DLD1 (cell line): Measurements from ENCODE around the gene CPEB2.

Experiments used
- in situ Hi-C: cut with HindIII; loops from 2 replicates; pipeline ENCODE4 v1.10.0; 2017; ENCODE audit warnings: low sequenced_read_pairs

The CPEB2 gene

DNA sequence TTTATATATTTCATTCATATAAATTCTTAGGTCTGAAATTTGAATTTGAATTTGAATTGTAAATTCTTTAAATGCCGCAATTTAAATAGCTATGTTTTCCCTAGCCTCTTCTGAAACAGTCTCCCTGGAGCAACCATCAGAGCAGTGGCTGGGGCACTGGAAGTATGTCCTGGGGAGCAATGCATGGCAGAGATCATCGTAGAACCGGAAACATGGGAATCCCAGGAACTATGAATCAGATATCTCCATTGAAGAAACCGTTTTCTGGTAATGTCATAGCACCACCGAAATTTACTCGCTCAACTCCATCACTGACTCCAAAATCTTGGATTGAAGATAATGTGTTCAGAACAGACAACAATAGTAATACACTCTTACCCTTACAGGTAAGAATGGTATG, 4.9 kb downstream of the CPEB2 start:
- in situ Hi-C loops = no loop called here

DNA sequence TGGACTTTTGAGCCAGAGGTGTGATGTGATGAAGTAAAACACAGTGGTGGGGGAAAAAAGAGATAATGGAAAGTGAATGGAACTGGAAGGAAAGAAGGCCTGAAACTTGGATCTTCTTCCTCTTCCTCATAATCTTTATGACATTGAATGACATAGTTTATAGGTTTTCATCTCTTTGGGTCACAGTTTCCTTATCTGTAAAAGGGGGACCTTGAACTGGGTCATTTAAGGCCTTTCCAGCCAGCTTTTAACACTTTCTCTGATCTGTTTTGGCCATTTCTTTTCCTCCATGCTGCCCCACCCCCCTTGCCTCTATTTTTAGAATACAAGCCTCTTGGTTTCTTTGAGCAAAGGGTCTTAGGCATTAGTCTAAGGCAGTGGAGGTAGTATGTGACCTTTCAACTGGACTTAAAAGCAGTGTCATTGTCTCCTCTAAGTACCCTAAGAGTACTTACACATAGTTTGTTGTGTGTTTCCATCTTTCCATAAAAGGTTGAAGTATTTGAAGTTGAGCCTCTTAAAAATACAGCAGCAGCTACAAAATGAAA, 7.8 kb downstream of the CPEB2 start:
- in situ Hi-C loops = no loop called here

DNA sequence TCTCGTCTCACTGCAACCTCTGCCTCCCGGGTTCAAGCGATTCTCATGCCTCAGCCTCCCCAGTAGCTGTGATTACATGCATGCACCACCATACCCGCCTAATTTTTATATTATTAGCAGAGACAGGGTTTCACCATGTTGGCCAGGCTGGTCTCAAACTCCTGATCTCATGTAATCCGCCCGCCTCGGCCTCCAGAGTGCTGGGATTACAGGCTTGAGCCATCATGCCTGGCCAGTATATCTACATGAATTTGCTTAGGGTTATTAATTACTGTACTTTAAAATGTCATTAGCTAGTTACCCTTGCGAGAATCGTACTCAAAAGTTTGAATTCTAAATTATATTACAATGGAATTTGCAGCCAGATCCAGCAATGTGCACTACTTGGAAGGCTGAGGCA, 8.9 kb downstream of the CPEB2 start:
- in situ Hi-C loops = no loop called here

DNA sequence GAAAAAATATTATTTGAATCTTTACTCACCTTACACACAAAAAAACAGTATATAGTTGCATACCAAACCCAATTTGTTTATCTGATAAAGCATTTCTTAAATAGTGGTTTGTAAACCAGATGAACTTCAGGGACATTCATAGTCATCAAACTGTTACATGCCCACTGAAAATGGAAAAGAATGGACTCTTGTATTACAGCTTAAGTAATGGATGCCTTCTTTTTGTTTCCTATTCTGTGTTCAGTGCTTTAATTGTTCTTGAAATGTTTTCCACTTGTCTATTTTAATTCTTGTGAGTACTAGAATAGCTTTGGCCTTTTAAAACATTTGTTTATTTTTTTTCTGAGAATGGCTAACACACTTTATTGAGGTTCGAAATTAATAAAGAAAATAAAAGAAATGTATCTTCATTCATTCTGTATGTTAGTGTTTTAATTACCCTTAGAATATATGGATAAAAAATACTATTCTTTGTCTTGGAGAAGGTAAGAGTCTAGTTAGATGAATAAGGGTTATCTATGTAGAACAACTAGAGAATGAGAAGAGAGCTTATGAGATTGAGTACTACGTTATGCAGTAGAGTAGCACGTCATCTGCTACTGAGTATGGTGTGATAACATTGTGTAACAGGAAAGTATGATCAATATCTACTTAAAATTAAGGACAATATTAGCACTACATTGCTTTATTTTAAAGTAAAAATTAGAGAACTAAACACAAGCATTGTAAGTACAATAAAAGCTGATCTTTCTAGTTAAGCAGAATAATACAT, 9.9 kb downstream of the CPEB2 start:
- in situ Hi-C loops = no loop called here

DNA sequence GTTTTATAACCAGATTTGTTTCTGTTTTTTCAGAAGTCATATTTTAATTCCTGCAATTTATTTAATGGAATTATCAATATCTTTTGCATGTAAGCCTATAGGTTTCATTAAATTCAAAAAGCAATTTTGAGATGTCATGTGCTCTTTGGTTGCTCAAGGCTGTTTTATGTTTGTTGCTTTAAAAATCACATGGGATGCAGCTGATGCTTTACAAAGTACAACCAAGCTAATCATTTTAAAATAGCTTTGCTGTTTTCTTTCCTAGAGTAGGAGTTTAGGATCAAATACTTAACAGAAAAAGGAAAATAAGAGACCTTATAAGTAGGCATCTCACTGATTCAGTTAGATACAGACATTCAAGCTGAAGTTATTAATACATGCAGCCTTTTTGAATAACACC, 11.3 kb downstream of the CPEB2 start:
- in situ Hi-C loops = no loop called here

DNA sequence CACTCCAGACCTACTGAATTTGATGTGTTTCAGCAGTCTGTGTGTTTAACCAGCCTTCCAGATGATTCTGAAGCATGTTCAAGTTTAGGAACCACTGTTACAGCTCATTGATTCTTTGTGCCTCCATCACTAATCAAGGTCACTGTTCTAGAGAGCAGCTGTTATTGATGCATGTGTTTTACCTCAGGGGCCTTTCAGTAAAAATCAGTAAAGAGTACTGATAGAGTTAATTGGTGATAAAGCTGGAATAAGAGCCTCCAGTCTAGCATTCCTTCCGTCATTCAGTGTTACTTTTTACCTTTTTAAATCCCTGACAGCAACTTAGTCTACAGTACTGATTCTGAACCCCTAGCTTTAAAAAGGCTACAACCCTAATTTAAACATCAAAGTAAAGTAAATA, 12.9 kb downstream of the CPEB2 start:
- in situ Hi-C loops = no loop called here

DNA sequence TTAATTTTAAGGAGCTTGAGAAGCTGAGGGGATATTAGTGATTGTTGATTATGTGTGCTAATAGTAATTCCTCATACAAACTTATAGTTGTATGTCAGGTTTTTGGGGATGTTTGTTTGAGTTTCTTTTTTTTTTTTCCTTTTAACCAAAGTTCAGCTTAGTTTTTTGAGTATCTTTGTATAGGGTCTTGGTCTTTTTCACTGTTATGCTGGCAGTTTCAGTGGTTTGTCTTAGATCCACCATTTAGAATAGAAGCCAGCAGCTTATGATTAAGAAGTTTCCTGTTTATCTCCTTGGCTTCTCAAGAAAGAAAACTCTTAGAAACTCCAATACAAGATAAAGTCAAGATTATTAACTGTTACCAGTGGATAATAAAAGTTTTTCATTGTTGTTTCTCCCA, 16.1 kb downstream of the CPEB2 start:
- in situ Hi-C loops = no loop called here

DNA sequence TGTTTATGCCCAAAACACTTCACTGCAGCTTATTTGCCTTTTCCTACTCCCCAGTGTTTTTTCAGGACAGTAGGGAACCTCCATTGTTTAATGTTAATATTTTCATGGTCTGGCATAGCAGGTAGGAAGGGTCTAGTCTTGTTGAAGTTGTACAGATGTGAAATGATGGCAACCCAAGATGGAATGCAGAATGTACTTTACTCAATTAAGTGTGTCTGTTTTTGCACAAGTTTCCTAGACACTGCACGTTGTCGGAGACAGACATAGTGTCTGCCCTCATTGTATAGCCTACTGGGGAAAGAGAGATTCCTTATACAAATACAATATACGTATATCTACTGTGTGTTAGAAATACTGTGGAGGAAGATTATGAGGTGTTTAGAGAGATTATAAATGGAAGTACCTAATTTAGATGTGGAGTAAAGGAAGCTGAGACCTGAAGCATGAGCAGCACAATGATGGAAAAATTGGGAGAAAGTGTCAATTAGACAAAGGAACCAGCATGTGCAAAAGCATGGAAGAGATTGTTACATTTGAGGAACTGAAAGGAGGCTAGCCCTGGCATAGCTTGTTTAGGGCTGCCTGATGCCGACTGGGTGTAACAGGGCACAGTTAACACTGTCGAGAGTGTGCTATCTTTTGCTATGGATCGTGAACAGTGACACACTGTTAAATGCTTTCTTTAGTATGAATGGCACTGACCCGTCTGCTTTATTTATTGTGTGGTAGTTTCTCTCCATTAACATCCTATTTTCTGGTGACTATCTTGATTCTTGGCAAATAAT, 18.4 kb downstream of the CPEB2 start:
- in situ Hi-C loops = no loop called here

DNA sequence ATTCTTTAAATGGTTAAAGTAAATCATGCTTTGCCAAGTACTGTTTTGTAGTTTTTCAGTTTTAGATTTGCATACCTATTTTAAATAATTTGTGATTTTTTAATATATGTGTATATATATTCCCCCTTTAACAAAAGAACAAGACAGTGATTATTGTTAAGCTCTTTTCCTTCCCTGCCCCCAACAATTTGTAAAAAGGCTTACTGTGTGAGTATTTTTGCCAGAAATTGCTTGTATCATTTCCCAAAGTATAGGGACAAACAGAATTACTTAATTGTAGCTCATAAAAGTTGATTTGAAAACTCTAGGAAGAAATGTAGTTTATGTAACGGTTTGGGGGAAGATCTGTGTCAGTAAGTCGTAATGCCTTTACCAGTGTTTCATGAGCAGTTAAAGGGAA, 19.0 kb downstream of the CPEB2 start:
- in situ Hi-C loops = no loop called here

DNA sequence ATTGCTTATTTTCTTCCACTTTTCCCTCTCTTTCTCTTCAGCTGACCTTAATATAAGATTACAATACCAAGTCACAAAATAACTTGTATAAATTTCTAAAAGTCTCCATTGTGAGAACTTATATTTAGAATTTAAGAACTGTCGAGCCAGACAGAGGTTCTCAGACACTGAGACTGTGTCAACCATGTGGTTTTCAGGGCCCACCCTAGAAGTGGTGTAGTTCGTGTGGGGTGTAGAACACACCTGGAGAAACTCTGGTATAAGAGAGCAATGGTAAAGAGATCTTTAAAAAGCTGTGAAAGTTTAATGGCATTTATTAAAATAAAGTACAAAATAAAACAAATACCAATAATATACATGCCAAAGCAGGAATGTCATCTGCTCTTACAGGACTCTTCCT, 19.7 kb downstream of the CPEB2 start:
- in situ Hi-C loops = no loop called here

DNA sequence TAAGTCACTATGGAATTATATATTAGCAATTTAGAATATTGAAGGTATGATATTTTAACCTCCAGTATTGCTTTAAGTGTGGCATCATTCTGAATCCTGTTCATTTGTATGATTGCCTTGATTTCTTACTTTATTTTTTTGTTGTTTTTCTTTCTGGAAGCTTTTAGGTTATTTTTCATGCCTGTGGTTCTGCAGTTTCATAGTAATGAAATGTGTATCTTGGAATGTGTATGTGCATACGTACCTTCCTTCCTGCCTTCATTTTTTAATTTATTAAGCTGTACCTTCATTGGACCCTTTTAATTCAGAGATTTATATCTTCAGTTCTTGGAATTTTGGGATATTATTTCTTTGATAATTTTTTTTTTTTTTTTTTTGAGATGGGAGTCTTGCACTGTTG, 22.1 kb downstream of the CPEB2 start:
- in situ Hi-C loops = no loop called here

DNA sequence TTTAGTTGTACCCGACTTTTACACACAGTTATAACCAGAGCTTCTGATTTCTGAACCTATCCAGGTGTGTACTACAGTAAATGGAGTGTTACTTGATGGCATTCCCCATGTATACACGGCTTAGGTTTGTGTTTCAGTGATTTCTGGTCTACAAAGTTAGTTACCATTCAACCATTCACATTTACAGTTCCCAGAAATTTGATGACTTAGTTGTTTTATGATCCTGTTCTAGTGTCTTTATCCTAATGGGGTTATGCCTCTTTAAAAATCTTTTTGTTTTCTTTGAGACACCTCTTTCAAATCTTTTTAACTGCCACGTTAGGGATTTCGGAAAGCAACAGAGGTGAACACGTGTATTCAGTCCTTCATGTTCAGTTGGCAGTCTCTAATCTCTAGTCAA, 23.4 kb downstream of the CPEB2 start:
- in situ Hi-C loops = no loop called here

DNA sequence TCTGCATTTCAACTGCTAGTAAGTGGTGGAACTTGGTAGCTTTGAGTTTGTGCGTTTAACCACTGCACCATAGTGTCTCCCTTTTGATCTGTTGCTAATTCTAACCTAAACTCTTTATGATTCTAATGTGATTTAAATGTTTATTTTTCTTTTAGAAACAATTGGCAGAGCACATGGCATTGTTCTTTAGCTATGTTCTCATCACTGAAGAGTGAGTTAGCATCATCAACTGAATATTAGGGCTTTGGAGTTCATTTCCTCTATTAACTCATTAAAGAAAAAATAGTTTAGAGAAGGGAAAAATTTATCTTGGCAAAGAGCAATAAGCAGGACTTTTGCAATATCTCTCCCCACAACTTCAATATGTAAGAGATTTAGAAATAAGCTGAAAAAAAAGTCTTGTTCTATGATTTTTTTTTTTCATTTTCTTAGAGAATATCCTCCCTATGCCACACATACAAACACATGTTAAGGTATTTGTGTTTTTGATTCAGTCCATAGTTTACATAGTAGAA, 25.7 kb downstream of the CPEB2 start:
- in situ Hi-C loops = no loop called here

DNA sequence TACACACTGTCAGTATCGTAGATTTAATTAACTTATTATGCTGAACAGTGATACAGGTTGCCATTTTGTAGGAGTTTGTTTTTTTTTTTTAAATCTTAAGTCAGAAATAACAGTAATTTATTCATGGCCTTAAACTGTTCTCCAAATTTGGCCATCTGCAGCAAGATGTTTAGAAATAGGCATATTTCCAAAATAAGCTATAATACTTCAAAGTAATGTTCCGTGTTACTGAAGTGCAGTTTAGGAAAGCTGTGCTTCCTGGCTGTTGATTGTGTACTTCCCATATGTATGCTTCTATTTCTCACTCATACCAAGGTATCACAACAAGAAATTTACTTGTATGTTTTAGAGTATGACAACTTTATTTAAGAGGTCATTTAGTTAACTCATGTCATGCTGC, 28.9 kb downstream of the CPEB2 start:
- in situ Hi-C loops = no loop called here

DNA sequence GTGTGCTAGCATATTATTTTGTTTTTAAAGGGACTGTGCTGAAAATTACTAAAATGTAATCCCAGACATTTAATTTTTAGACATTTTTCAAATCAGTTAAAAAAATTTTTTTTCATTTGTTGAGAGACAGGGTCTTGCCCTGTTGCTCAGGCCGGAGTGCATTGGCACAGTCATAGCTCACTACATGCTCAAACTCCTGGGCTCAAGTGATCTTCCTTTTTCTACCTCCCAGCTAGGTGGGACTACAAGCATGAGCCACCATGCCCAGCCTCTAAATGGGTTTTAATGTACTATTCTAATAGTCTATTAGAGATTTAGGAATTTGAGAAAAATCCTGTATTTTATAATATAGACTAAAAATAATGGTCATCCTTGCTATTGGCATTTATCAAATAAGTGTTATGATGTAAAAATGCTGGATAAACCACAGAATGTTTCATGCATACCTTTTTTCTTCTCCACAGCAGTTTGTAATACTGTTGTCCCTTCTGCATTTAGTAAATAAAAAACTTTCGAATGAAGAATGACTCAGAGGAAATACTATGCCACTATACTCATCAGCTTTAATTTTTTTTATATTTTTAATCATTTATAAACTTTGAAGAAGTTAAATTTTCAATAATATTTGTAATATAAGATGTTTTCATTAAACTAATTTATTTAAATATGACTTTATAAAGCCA, 29.9 kb downstream of the CPEB2 start:
- in situ Hi-C loops = no loop called here

DNA sequence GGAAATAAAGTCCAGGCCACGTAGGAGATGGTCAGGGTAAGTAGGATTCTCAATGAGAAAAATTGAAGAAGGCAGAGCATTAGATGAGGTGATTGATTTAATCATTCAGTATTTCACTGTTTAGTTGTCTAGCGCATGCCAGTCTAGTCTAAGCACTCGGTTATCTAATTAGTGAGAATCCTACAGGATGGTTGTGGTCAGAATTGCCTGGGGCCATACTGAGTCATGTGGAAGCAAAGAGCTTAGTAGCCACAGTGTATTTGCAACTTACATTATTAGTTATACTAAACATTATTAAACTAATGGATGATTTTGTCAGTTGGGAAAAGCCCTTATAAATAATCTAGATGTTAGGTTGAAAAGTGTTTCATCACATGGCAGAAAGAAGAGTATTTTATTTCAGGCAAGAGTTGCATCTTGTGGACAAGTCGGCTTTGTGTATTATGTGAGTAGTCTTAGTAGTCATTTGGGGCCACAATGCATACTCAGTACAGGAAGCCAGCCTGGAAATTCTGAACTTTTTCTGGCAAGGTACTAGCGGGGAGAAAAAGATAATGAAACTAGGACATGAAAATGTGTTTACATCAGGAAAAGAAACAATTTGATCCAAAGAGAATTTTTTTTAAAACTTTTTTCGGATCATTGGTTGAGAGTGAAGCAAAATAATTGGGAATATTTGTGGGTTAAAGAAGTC, 31.9 kb downstream of the CPEB2 start:
- in situ Hi-C loops = no loop called here

DNA sequence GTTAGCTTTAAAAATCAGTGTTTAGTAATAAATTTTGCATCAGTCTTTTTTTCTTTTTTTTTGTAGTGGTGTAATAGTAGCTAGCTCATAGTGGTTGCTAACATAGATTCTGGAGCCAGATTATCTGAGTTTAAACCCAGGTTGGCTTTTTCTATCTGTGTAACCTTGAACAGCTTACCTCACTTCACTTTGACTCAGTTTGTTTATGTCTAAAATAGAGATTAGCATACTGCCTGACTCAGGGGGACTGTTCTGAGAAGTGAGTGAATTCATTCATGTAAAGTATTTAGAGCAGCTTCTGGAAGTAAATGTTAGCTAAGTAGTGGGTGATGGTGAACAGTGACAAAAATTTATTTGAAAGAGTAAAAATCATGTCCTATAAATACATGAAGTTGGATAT, 32.9 kb downstream of the CPEB2 start:
- in situ Hi-C loops = no loop called here

DNA sequence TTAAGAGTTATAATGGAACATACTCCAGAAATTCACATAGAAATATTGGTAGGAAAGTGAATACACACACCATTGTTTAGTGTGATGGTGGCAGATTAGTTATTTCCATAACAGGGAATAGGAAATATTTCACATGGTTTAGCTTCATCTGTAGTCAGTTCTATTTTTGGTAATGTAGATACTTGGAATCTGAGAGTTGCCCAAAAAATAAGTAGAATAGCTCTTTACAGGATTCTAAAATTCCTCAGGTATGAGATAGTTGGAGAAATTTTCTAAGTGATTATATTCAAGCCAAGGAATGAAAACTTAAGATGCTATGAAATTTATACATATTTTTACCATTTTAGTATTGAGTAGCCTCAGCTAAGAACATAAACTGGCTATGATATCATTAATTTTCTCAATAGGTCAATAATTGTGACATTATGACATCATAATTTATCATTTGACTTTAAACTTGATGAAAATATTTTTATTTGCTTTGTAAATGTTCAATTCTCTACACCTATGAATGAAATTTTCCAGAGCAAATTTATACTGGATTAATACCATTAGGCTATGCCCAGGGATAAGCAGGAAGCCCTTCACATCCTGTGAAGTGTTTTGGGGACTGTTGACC, 35.8 kb downstream of the CPEB2 start:
- in situ Hi-C loops = no loop called here

DNA sequence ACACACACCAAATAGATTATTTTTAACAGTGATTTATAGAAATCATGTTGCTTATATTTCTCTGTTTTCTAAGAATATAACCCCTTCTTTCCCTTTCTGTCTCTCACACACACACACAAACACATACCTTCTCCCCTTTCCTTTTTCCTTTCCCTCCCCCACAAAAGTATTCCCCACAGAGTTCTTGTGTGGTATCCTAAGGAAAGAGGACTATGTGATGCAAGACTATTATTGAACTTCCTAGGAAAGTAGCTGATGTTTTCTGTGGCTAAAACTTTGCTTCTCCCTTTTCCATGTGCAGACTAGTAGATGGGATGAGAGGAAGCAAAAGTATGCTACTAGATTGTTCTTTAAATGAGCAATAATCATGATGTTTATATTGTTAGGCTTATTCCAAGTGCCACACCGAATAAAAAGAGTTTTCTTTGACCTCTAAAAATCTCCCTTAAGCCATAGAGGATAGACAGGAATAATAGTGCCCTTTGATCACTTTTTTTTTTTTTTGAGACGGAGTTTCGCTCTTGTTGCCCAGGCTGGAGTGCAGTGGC, 38.7 kb downstream of the CPEB2 start:
- in situ Hi-C loops = no loop called here

DNA sequence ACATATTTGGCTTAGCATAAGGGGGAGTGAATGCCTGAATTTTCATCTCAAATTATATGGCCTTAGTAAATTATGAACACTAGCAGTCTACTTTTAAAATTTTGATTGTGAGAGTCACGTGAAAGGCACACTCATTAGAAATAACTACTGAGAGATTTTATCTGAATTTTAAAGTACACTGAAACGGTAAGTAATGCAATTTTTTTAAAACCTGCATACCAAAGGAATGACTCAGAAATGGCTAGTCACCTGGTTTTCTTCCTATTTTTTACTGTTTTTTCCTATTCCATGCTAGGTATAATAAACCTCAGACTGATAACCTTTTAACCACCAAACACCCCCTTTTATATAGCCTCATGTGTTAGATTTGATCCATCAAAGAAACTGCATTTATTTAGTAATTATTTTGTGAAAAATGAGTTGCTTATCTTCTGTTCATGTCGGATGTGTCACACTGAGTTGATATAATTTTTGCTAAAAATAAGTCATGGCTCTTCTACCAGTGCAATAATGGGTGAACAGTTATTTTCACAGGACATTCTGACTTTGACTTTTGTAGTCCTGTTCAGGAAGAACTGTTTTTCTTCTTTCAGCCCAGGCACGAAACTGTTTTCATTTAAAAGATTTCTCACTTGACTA, 40.4 kb downstream of the CPEB2 start:
- in situ Hi-C loops = no loop called here
